ENCODE results near the gene MICAL3. TPM values are rescaled to one million over a fixed set of nuclear protein-coding genes. Genes with fewer than 3 reads are reported as not detected.
"Not testable (repeated sequence)": the region's sequence is repeated elsewhere in the genome, so short reads cannot be mapped to it uniquely, and the experiment has no call there.

Gene MICAL3
- total RNA-seq, 1 donor from 2014 or later, result 31.2 TPM

DNA sequence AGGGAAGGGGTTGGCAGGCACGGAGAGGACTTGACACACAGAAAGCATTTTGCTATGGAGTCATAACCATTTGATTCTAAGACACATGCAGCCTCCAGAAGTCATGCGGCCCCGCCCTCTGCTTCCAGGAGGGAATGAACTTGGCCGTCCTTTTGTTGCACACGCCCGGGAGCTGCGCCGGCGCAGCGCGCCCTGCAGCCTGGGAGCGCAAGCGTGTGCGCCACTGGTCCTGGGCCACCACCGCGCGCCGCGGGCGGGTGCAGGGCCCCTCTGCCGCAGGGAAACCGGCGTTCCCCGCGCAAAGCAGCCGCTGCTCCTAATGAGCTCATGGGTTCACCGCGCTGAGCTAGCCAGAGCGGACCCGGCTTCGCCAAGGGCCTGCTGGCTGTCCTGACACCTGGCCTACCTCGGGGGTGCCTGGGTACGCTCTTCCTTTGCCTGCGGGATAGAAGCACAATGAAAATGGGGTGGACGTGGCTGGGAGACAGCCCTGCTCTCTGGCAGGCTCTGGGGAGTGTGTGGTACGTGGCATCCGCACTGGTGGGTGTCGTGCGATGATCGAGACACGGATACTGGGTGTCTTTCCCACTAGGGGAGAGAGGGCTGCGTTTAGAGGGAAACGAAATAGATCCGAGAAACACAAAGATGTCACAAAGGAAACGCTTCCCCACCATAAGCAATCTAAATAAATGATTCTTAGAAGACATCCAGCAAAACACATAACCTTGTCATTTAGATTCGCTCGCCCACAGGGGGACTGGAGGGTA is 669 bp downstream of the MICAL3 start:
- Histone ChIP-seq H3K27ac (no peak overlapping the region), H3K27me3 (peaks cover 31% of the 10 kb centered on the region), H3K9me3 (no peaks in the 10 kb centered on the region), H3K4me1 (peaks cover 13% of the 10 kb centered on the region), H3K4me3 (peak overlapping the region; percentile 61), H3K36me3 (no peaks in the 10 kb centered on the region)
- peak; percentile 74 for ATAC-seq
- TF ChIP-seq, protein P1, sequence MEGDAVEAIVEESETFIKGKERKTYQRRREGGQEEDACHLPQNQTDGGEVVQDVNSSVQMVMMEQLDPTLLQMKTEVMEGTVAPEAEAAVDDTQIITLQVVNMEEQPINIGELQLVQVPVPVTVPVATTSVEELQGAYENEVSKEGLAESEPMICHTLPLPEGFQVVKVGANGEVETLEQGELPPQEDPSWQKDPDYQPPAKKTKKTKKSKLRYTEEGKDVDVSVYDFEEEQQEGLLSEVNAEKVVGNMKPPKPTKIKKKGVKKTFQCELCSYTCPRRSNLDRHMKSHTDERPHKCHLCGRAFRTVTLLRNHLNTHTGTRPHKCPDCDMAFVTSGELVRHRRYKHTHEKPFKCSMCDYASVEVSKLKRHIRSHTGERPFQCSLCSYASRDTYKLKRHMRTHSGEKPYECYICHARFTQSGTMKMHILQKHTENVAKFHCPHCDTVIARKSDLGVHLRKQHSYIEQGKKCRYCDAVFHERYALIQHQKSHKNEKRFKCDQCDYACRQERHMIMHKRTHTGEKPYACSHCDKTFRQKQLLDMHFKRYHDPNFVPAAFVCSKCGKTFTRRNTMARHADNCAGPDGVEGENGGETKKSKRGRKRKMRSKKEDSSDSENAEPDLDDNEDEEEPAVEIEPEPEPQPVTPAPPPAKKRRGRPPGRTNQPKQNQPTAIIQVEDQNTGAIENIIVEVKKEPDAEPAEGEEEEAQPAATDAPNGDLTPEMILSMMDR (IDR thresholded peaks at IDR 0.05), result no peak
- DNase-seq, result peak; percentile 64
- intact Hi-C loops (cut with DNase I), result no loop called here

DNA sequence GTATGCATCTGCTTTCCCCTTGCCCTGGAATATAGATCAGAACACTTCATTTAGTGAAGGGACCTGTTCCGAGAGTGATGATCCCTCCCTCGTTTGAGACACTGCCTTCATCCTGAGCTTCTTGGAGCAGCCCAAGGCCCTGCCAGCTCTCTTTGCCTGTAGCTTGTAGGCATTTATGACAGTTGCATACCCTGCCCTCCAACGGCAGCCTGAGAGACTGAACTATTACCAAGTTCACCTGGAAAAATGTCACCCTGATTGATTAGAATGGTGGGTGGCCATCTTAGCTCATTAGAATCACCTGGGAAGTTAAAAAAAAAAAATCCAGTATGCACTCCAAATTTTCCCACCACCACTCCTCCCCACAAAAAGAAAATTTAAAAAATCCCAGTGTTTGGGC is 1.5 kb downstream of the MICAL3 start:
- H3K4me3 ChIP-seq, result no peak overlapping the region
- DNase-seq, result no peak
- no peak for ATAC-seq
- peaks cover 31% of the 10 kb centered on the region for H3K27me3 ChIP-seq
- intact Hi-C loops (cut with DNase I), result no loop called here
- no peaks in the 10 kb centered on the region for H3K36me3 ChIP-seq
- peaks cover 13% of the 10 kb centered on the region for H3K4me1 ChIP-seq
- TF ChIP-seq, protein P1 (IDR thresholded peaks at IDR 0.05), result no peak
- H3K9me3 ChIP-seq, result no peaks in the 10 kb centered on the region
- H3K27ac ChIP-seq, result no peak overlapping the region

DNA sequence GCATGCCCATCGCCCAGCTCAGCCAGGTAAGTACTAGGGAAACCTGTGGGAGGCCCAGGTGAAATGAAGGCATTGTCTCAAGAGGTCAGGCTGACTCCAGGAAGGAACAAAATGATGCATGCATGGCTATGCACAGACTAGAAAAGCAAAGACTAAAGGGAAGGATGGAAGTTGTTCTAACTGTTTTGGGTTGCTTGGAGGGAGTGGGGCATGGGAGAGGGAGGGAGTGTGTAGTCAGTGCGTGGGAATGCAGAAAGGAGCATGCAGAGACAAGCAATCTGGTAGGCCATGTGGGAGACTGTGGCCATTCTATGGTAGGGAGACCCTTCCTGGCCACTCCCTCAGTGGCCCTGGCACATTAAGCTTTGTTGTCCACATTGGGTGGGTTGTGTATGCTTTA is 2.9 kb downstream of the MICAL3 start:
- H3K4me3 ChIP-seq, result no peak overlapping the region
- H3K4me1 ChIP-seq, result peaks cover 13% of the 10 kb centered on the region
- H3K27ac ChIP-seq, result no peak overlapping the region
- peaks cover 22% of the 10 kb centered on the region for H3K27me3 ChIP-seq
- intact Hi-C loops (cut with DNase I), result no loop called here
- TF ChIP-seq, protein P1 (IDR thresholded peaks at IDR 0.05), result no peak
- H3K9me3 ChIP-seq, result no peaks in the 10 kb centered on the region
- ATAC-seq (no peak), DNase-seq (no peak)
- H3K36me3 ChIP-seq, result no peaks in the 10 kb centered on the region

DNA sequence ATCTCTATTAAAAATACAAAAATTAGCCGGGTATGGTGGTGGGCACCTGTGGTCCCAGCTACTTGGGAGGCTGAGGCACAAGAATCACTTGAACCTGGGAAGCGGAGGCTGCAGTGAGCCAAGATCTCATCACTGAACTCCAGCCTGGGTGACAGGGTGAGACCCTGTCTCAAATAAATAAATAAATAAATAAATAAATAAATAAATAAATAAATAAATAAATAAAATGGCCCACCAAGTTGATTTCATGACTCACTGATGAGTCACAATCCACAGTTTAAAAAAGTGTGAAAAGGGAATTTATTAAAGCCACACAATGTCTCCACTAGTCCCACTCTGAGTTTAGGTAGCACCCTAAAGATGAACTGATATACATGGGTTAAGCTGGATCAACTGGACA is 3.6 kb downstream of the MICAL3 start:
- ATAC-seq; intact Hi-C loops (cut with DNase I); H3K9me3 ChIP-seq; H3K4me3 ChIP-seq; H3K36me3 ChIP-seq; H3K27ac ChIP-seq; DNase-seq: not testable (repeated sequence)
- peaks cover 13% of the 10 kb centered on the region for H3K4me1 ChIP-seq
- peaks cover 18% of the 10 kb centered on the region for H3K27me3 ChIP-seq

DNA sequence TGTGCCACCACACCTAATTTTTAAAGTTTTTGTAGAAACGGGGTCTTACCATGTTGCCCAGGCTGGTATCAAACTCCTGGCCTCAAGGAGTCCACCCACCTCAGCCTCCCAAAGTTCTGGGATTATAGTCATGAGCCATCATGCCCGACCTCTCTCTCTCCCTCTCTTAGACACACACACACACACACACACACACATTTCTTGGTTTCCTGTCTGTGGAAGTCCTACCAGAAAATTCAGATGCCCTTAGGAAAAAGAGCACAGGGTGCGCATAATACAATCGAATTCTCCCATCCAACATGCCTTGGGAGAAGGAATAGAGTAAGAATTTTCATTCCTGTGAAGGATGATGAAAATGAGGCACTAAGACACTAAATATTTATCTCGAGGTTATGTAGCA is 10.4 kb downstream of the MICAL3 start:
- ATAC-seq (no peak), DNase-seq (no peak)
- intact Hi-C loops (cut with DNase I), result no loop called here
- no peaks in the 10 kb centered on the region for H3K9me3 ChIP-seq
- H3K27me3 ChIP-seq, result no peaks in the 10 kb centered on the region
- H3K4me1 ChIP-seq, result no peaks in the 10 kb centered on the region
- no peak overlapping the region for H3K27ac ChIP-seq
- no peak overlapping the region for H3K4me3 ChIP-seq
- TF ChIP-seq, protein P1 (IDR thresholded peaks at IDR 0.05), result no peak
- no peaks in the 10 kb centered on the region for H3K36me3 ChIP-seq

DNA sequence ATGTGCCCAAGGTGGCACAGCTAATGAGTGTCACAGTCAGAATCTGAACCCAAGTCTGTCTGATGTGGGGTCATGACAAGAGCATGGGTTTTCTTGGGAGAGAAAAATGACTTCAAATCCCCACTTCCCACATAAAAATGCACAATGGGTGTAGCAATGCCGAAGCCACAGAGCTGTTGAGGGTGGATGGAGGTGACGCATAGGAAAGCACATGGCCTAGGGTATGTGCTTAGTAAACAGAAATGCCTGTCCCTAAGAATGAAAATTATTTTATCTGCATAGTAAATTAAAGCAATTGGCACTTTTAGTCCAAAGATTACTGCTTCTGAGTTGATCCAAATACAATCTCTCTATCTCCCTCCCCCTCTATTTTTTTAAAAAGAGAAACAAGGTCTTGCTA is 10.9 kb downstream of the MICAL3 start:
- H3K27me3 ChIP-seq, result no peaks in the 10 kb centered on the region
- no peaks in the 10 kb centered on the region for H3K36me3 ChIP-seq
- TF ChIP-seq, protein P1 (IDR thresholded peaks at IDR 0.05), result no peak
- DNase-seq, result no peak
- intact Hi-C loops (cut with DNase I), result no loop called here
- H3K4me1 ChIP-seq, result no peaks in the 10 kb centered on the region
- no peak for ATAC-seq
- H3K27ac ChIP-seq, result no peak overlapping the region
- H3K4me3 ChIP-seq, result no peak overlapping the region
- H3K9me3 ChIP-seq, result no peaks in the 10 kb centered on the region

Measured in upper lobe of right lung (tissue), 1 donor.